K562 (cell line): ENCODE measurements around the gene C19orf67. TPM values are rescaled to one million over a fixed set of nuclear protein-coding genes. Genes with fewer than 3 reads are reported as not detected.

Experiments used
- CBX5 ChIP-seq: IDR thresholded peaks from 2 replicates; pipeline ENCODE4 v1.6.1; 2014; ENCODE audit warnings: low read depth, borderline replicate concordance
- CHD1 ChIP-seq: fragments of 200-600 bp; sonication (generic); IDR thresholded peaks from one replicate; pipeline ENCODE4 v1.6.1; 2012; ENCODE audit warnings: mild to moderate bottlenecking, moderate library complexity, low read length, inconsistent platforms
- CREB5 ChIP-seq: fragments of 250-450 bp; sonication (Bioruptor Pico); IDR thresholded peaks from 2 replicates; pipeline ENCODE4 v1.5.0; 2020; ENCODE audit warnings: mild to moderate bottlenecking
- ESRRB ChIP-seq: fragments of 250-450 bp; sonication (Bioruptor Pico); IDR thresholded peaks from 2 replicates; pipeline ENCODE4 v1.5.0; 2020; ENCODE audit warnings: mild to moderate bottlenecking, moderate library complexity, borderline replicate concordance
- FIP1L1 ChIP-seq: fragments of 200-400 bp; formaldehyde crosslinking; IDR thresholded peaks from 2 replicates; pipeline ENCODE4 v1.6.1; 2018; ENCODE audit warnings: mild to moderate bottlenecking, low read depth, low read length; ENCODE audit not compliant: poor library complexity, severe bottlenecking
- FOXK1 ChIP-seq: sonication (generic); formaldehyde crosslinking; IDR thresholded peaks from 2 replicates; pipeline ENCODE4 v1.8.0; 2022; ENCODE audit warnings: missing genetic modification reagents, mild to moderate bottlenecking, borderline replicate concordance
- HNRNPH1 ChIP-seq: fragments of 200-400 bp; formaldehyde crosslinking; optimal IDR thresholded peaks from 2 replicates; pipeline ENCODE3; 2017; ENCODE audit warnings: low read depth, mild to moderate bottlenecking, low read length, moderate library complexity
- IFI16 ChIP-seq: fragments of 250-450 bp; sonication (Bioruptor Pico); IDR thresholded peaks from 2 replicates; pipeline ENCODE4 v2.1.2; 2022; ENCODE audit warnings: mild to moderate bottlenecking, inconsistent platforms
- KDM1A ChIP-seq, 2 experiments: fragments of 450-650 bp; IDR thresholded peaks; 2 replicates each; pipeline ENCODE4 v1.6.1; 2016; ENCODE audit warnings: mild to moderate bottlenecking in 2 of 2
- MAZ ChIP-seq, 2 experiments: fragments of 450-650 bp in 1 of 2; sonication (generic) in 1 of 2; formaldehyde crosslinking; IDR thresholded peaks in 1 of 2; conservative IDR thresholded peaks in 1 of 2; 2 replicates each; pipeline versions ENCODE4 v1.4.0 to v1.5.0; 2020; ENCODE audit warnings: mild to moderate bottlenecking in 1 of 2, missing genetic modification reagents in 1 of 2
- MED1 ChIP-seq: sonication (generic); formaldehyde crosslinking; IDR thresholded peaks from 2 replicates; pipeline ENCODE4 v1.8.1; 2023; ENCODE audit warnings: missing genetic modification reagents, borderline replicate concordance
- RBM39 ChIP-seq: fragments of 200-400 bp; formaldehyde crosslinking; optimal IDR thresholded peaks from 2 replicates; pipeline ENCODE3; 2018; ENCODE audit warnings: low read depth, low read length
- STAT5A ChIP-seq: IDR thresholded peaks from 2 replicates; pipeline ENCODE4 v1.6.1; 2012; ENCODE audit warnings: low read length, inconsistent platforms, borderline replicate concordance
- STAT6 ChIP-seq: sonication (generic); formaldehyde crosslinking; IDR thresholded peaks from 2 replicates; pipeline ENCODE4 v1.8.1; 2023; ENCODE audit warnings: mild to moderate bottlenecking, missing genetic modification reagents
- USF1 ChIP-seq: sonication (generic); formaldehyde crosslinking; IDR thresholded peaks from 2 replicates; pipeline ENCODE4 v1.9.0; 2022; ENCODE audit warnings: mild to moderate bottlenecking, missing genetic modification reagents
- ZBED1 ChIP-seq: IDR thresholded peaks from 2 replicates; pipeline ENCODE4 v1.6.1; 2014
- ZBTB1 ChIP-seq: sonication (generic); formaldehyde crosslinking; IDR thresholded peaks from 2 replicates; pipeline ENCODE4 v1.8.1; 2023; ENCODE audit warnings: missing genetic modification reagents, low read depth, mild to moderate bottlenecking, borderline replicate concordance
- ZHX1 ChIP-seq: fragments of 150-350 bp; conservative IDR thresholded peaks from 2 replicates; pipeline ENCODE4 v1.6.1; 2014; ENCODE audit warnings: low read length
- ZNF224 ChIP-seq: sonication (generic); formaldehyde crosslinking; IDR thresholded peaks from 2 replicates; pipeline ENCODE4 v1.8.0; 2022; ENCODE audit warnings: mild to moderate bottlenecking, missing genetic modification reagents
- ZNF785 ChIP-seq: fragments of 250-450 bp; sonication (Bioruptor Pico); IDR thresholded peaks from 2 replicates; pipeline ENCODE4 v1.4.0; 2020; ENCODE audit warnings: mild to moderate bottlenecking
- ZNF830 ChIP-seq: fragments of 250-450 bp; sonication (Bioruptor Pico); IDR thresholded peaks from 2 replicates; pipeline ENCODE4 v1.5.0; 2021; ENCODE audit warnings: mild to moderate bottlenecking
- polyA plus RNA-seq, 8 experiments: library from polyadenylated mRNA; depleted of rRNA in 4 of 8; stranded (reverse) in 5 of 8; unstranded in 3 of 8; fragments of >200 nt; fragmentation: Nextera tagmentation in 2 of 8; fragmentation: Illumina TruSeq in 1 of 8; extraction: Ambion mirVana in 2 of 8; extraction: Trizol in 1 of 8; gene quantifications; 2 replicates each; pipeline versions ENCODE4 v1.2.1 to v1.2.3, GENCODE V29; 2011 to 2014; ENCODE audit warnings: inconsistent platforms in 1 of 8, missing spikeins in 1 of 8
- total RNA-seq, 7 experiments: library from RNA; depleted of rRNA in 6 of 7; stranded (reverse); fragments of >200 nt in 6 of 7; fragmentation: Illumina TruSeq in 2 of 7; extraction: Trizol in 2 of 7; gene quantifications; 2 replicates each; pipeline versions ENCODE4 v1.2.1 to v1.2.3, GENCODE V29; 2011 to 2021; ENCODE audit warnings: low replicate concordance in 1 of 7

The C19orf67 gene
- total and polyA plus RNA-seq, 9 of the 15 experiments (the other 6 are each of a cell fraction or from before 2014, with no cell fraction given): 0.29 to 1.8 (median 0.51) TPM; not detected in 3

GRCh38 chr19:14073261-14073924, 12.2 kb downstream of the C19orf67 start (continued):
- TF ChIP-seq ZHX1: no peak
- no peak for TF ChIP-seq STAT5A
- TF ChIP-seq IFI16 (CRISPR knock-in tag): no peak
- TF ChIP-seq ZNF830: no peak
- TF ChIP-seq CHD1: no peak
- TF ChIP-seq ZNF785 (CRISPR knock-in tag): no peak
- no peak for TF ChIP-seq MED1
- no peak for TF ChIP-seq RBM39
- TF ChIP-seq ESRRB (CRISPR knock-in tag): no peak
- TF ChIP-seq ZBTB1 (CRISPR knock-in tag): peak; percentile 75; the same call in 1 of the 2 replicates
- no peak for TF ChIP-seq FIP1L1
- no peak for TF ChIP-seq STAT6 (CRISPR knock-in tag)
- no peak for TF ChIP-seq ZNF224 (CRISPR knock-in tag)
- no peak for TF ChIP-seq ZBED1
- no peak for TF ChIP-seq CBX5
- TF ChIP-seq FOXK1 (CRISPR knock-in tag): no peak
- TF ChIP-seq USF1 (CRISPR knock-in tag): no peak
- TF ChIP-seq KDM1A (IDR thresholded peaks at IDR 0.05): no peak
- TF ChIP-seq HNRNPH1: no peak
- TF ChIP-seq MAZ (CRISPR knock-in tag; conservative IDR thresholded peaks at IDR 0.05 in 1 of 2, IDR thresholded peaks at IDR 0.05 in 1 of 2): peak; percentile 16 to 71; a peak in 1 of 4 replicates
- no peak for TF ChIP-seq CREB5
